GM21619 (cell line): Measurements from ENCODE around the gene GBF1.

ENCODE experiments used
- ATAC-seq: cut with Tn5 transposase; IDR thresholded peaks from one replicate; pipeline ENCODE4 v1.9.1; 2021; ENCODE audit not compliant: unreplicated experiment

The GBF1 gene

GRCh38 chr10:102384606-102385429 lies 139.5 kb downstream of the GBF1 start:
- ATAC-seq, result no peak

DNA sequence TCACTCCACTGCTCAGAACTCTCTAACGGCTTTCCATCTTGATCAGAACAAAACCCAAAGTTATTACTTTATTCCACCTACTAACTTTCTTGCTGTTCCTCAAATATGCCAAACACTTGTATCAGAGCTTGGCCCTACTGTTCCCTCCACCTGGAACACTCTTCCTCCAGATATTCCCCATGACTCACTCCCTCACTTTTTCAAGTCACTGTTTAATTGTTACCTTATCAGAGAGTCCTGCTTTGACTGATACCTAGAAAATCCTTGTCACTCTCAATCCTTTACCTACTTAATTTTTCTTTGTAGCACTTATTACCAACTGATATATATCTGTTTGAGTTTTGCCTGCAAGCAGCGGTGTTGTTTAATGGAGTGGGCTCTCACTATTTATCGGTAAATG lies 144.6 kb downstream of the GBF1 start:
- ATAC-seq, result no peak

- no peak for ATAC-seq
Measured at GRCh38 chr10:102392306-102392705, 147.0 kb downstream of the GBF1 start.

- no peak for ATAC-seq
Measured at GRCh38 chr10:102393411-102394078, 148.2 kb downstream of the GBF1 start.

GRCh38 chr10:102394079-102394800 lies 148.9 kb downstream of the GBF1 start:
- ATAC-seq, result peak; percentile 74

- ATAC-seq, result no peak
Measured at GRCh38 chr10:102394801-102395399, 149.6 kb downstream of the GBF1 start.

GRCh38 chr10:102395400-102396316 lies 150.3 kb downstream of the GBF1 start, which contains the start of gene NFKB2:
Gene NFKB2, plus strand, starts transcription at chr10:102395705. Its CDS starts 255 bp downstream, at chr10:102395960.
- ATAC-seq, result peak; percentile 24

DNA sequence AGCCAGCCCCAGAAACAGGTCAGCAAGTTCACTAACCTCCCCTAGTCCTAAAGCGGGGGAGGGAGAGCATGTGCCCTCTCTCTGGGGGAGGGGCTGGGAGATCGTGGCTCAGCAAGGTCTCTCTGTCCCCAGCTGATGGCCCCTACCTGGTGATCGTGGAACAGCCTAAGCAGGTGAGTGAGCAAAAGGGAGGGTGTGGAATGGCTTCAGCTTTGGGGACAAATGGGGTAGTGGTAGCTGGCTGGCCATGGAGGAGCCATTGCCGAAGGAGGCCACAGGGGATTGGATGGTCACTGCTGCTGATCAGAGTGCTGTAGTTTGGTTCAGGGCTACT lies 151.0 kb downstream of the GBF1 start:
- ATAC-seq, result no peak

DNA sequence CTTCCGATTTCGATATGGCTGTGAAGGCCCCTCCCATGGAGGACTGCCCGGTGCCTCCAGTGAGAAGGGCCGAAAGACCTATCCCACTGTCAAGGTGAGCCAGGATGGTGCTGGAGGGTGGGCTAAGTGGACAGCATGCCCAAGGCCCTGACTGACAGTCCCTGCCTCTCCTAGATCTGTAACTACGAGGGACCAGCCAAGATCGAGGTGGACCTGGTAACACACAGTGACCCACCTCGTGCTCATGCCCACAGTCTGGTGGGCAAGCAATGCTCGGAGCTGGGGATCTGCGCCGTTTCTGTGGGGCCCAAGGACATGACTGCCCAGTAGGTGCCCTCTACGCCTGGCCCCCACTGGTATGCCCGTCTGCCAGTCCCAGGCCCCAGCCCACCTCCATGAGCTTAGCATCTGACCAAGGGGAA lies 151.4 kb downstream of the GBF1 start:
- ATAC-seq, result no peak

DNA sequence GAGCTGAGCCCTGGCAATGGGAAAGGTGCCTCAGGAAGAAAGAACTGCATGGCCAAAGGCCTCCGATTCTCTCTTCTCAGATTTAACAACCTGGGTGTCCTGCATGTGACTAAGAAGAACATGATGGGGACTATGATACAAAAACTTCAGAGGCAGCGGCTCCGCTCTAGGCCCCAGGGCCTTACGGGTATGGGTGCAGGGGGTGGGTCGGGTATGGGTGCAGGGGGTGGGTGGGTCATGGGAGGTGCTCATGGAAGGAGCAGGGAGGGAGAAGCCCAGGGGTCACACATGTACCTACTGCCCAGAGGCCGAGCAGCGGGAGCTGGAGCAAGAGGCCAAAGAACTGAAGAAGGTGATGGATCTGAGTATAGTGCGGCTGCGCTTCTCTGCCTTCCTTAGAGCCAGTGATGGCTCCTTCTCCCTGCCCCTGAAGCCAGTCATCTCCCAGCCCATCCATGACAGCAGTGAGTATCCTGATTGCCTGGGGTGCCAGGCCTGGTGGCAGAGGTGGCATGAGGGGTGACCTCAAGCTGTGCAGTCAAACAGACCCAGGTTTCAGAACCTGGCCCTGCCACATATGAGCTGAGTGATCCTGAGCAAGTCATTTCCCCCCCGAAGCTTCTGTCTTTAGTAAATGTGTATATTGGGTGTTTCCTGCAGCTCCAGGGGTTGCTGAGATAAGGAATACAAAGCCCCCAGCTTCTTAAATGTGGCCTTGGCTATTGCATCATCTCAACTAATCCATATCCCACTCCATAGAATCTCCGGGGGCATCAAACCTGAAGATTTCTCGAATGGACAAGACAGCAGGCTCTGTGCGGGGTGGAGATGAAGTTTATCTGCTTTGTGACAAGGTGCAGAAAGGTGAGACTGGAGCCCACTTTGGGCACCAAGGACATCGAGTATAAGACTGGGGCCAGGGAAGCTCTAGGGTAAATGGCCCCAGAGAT lies 152.2 kb downstream of the GBF1 start:
- no peak for ATAC-seq

DNA sequence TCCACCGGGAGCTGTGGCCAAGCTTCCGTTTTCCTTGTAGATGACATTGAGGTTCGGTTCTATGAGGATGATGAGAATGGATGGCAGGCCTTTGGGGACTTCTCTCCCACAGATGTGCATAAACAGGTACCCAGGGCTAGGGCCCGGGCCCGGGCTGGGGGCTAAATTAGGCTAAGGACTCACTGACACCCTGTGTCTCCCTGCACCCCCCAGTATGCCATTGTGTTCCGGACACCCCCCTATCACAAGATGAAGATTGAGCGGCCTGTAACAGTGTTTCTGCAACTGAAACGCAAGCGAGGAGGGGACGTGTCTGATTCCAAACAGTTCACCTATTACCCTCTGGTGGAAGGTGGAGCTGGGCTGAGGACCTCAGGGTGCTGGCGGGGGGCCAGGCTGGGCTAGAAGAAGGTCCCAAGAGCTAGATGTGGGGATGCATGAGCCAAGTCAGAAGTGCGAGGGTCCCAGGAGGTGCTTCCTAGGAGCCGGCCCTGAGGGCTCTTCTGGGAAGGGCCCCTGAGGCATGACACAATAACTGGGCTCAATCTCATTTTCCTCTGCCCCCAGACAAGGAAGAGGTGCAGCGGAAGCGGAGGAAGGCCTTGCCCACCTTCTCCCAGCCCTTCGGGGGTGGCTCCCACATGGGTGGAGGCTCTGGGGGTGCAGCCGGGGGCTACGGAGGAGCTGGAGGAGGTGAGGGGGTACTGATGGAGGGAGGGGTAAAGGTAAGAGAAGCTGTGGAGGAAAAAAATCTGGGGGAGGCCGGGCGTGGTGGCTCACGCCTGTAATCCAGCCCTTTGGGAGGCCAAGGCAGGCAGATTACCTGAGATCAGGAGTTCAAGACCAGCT lies 153.1 kb downstream of the GBF1 start:
- no peak for ATAC-seq

DNA sequence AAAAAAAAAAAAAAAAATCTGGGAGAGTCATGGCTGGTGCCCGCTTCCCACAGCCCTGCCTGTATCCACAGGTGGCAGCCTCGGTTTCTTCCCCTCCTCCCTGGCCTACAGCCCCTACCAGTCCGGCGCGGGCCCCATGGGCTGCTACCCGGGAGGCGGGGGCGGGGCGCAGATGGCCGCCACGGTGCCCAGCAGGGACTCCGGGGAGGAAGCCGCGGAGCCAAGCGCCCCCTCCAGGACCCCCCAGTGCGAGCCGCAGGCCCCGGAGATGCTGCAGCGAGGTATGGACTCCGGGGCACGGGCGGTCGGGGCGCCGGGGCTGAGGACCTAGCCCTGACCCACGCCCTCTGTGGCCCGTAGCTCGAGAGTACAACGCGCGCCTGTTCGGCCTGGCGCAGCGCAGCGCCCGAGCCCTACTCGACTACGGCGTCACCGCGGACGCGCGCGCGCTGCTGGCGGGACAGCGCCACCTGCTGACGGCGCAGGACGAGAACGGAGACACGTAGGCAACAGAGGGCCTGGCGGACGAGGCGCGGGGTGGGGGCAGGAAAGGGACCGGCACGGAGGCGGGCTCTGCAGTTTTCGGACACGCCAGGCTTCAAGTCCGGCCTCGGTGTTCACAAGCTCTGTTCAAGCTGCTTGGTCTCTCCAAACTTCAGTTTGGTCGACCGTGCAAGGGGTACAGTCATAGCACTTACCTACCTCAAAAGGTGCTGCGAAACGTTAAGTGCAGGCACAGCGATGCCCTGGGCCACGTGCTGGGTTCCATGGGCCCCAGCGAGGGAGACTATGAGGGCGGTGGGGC lies 154.1 kb downstream of the GBF1 start:
- ATAC-seq, result peak; percentile 43

DNA sequence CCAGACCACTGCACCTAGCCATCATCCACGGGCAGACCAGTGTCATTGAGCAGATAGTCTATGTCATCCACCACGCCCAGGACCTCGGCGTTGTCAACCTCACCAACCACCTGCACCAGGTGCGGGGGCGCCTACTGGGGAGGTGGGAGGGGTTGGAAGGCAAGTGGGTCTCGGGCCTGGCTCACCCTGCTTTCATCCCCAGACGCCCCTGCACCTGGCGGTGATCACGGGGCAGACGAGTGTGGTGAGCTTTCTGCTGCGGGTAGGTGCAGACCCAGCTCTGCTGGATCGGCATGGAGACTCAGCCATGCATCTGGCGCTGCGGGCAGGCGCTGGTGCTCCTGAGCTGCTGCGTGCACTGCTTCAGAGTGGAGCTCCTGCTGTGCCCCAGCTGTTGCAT lies 154.7 kb downstream of the GBF1 start:
- no peak for ATAC-seq

- ATAC-seq, result no peak
Measured at GRCh38 chr10:102400598-102401341, 155.4 kb downstream of the GBF1 start.

GRCh38 chr10:102401342-102401654 lies 156.0 kb downstream of the GBF1 start:
- ATAC-seq, result no peak

GRCh38 chr10:102401735-102402511 lies 156.6 kb downstream of the GBF1 start:
- ATAC-seq, result no peak
